HG02623 (cell line): ENCODE data around the gene WDR6.

Source experiments
- ATAC-seq: cut with Tn5 transposase; IDR thresholded peaks from one replicate; pipeline ENCODE4 v1.9.1; 2021; ENCODE audit warnings: moderate library complexity; ENCODE audit not compliant: unreplicated experiment

WDR6 gene

GRCh38 chr3:49028673-49029562, 21.7 kb downstream of the WDR6 start, which contains the start of gene IMPDH2:
IMPDH2 (minus strand) TSS chr3:49029398; CDS start chr3:49029350, 48 bp downstream.
- peak; percentile 89 for ATAC-seq

DNA sequence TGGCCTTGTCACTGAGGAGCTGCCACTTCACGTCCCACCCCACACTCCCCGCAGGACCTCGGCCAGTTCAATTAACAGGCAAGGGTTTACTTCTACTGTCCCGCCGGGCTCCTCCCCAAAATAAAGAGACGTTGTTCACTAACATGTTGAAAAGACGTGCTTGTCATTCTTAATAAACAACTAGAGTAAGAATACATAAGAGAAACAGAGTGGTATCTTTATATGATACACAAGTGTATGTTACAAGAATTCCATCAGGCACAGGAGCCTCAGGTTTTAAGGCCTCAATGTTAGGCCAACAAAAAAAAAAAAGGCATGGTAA, 22.3 kb downstream of the WDR6 start:
- no peak for ATAC-seq

DNA sequence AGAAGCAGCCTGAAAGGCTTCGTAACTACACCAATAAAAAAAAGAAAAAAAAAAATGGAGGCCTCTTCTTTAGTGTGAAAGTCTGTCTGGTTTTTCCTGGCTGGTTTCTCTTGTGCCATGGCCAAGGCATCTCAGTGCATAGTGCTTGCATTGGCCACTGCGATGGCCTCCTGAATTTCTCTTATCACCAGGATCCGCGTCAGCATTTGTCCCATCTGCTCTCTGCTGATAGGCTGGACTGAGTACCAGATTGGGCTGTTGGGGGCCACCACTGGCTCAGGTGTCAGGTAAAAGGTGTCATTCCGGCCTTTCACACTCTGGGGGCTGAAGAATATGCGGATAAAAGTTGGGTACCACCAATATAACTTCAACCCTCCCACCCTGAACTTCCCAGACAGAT, 23.1 kb downstream of the WDR6 start:
- no peak for ATAC-seq

DNA sequence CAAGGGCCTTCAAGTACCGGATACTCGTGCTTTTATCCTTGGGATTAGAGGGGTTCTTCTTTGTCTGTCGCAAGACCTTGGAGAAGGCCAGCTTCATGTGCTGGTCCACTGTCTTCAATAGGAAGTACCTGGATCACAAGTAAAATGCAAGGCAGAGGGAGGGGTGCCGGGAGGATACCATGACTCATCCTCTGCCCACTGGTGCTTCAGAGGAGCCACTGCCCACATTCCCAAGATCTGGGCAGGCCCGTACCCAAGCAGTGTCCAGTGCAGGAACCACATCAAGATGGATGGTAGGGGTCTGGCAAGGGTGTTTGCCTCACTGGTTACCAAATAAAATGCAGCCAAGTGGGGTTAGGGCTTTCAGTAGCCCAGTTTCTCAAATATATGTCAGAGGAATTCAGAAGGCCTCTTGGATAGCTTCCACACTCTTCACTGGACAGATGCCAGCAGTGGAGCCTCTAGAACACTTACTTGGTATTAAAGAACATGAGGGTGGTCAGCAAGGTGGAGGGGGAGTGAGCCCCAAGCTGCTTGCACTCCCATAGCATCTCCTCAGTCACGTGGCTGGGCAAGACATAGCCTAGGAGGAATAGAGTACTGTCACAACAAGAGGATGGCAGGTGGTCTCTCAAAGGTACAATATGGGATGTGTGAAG, 25.6 kb downstream of the WDR6 start:
- ATAC-seq: no peak

DNA sequence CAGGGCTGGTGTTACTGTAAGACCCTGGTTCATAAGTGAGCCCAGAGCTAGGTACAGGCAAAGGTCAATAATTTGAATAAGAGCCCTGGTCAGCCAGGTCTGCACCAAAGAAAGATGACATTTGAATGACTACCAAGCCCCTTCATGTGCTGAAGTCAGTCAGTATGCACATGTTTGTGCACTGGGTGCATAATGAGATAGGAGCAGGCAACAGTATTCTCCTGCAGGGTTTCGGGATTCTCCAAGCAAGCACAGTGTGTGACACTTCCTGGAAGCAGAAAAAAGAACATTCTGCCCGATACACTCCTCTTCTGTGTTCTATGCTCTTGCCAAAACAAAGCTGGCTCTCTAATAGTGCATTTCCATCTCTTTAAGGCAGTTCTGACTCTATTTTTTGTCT, 27.5 kb downstream of the WDR6 start:
- ATAC-seq: no peak

DNA sequence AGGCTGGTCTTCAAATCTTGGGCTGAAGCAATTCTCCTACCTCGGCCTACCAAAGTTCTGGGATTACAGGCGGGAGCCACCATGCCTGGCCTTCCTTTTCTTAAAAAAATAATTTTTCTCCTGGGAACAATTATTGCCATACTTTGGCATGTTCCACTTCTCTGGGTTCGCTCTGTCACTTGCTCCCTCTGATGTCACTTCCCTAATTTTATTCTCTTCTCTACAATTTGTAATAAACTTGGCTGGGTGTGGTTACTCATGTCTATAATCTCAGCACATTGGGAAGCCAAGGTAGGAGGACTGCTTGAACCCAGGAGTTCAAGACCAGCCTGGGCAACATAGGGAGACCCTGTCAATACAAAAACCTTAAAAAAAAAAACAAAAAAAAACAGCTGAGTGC, 28.1 kb downstream of the WDR6 start:
- no peak for ATAC-seq

- no peak for ATAC-seq
These were observed 46.4 kb downstream of the WDR6 start for GRCh38 chr3:49053543-49053942.

DNA sequence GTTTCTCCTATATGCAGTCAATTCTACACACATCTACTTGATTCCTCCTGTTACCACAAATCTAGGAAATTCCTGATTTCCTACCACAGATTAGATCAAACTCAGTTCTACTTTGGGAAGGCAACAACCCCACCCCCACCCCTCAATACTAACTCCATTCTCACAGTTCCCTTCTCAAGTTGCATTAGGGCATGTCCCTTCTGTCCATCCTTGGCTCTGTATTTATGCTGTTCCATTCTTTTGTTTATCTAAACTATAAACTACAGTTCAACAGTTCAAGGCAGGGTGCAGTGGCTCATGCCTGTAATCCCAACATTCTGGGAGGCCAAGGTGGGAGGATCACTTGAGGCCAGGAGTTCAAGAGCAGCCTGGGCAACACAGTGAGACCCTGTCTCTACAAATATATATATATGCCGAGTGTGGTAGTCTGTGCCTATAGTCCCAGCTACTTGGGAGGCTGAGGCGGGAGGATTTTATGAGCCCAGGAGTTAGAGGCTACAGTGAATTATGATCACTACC, 47.2 kb downstream of the WDR6 start:
- ATAC-seq: no peak

GRCh38 chr3:49057268-49057667, 50.1 kb downstream of the WDR6 start:
- no peak for ATAC-seq

- no peak for ATAC-seq
These were observed 50.8 kb downstream of the WDR6 start for GRCh38 chr3:49058011-49058410.
